ENCODE results near the gene TRAFD1. TPM values are rescaled to one million over a fixed set of nuclear protein-coding genes. Genes with fewer than 3 reads are reported as not detected.

Gene TRAFD1
- total and polyA plus RNA-seq, 9 of the 15 experiments (the other 6 are each of a cell fraction or from before 2014, with no cell fraction given), result 41.3 to 85.5 (median 54.5) TPM

DNA sequence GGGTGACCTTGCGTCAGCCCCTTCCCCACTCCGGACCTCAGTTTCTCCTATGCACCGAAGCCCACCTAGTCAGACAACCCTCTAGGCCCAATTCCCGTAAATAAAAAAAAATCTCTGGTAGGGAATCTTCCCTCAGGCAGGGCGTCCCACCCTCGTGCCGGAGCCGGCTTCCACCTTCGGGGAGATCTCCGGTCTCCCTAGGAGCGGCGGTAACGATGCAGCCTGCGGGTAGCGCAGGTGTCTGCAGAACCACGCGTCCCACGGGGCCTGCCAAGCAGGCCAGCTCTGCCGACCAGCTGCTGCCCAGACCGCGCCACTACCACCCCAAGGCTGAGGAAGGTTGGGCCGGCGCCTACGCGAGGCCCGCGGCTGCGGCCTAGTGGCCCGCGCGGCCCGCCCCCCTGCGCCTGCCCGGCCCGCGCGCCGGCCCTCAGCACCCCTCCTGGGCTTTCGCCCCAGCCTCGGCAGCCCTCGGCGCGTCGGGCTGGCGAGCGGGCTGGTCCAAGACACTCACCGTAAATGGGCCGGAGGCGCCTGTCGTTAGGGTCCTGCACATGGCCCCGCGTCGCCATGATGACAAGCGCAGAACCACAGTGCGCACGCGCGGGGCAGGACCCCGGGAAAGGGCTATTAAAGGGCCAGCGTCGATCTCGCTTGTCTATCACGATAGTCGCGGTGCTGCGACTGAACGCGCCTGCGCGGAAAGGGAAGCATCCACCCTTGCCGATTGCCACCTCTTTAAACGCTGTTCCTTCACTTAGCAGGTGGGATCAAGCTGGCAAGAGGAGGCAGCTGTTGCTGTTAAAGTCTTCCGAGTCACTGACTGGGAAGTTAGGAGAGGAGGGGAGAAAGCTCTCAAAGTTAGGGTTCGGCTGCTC, 16.9 kb upstream of the TRAFD1 start, which contains the start of gene NAA25 (continued):
- TF ChIP-seq, protein P1, sequence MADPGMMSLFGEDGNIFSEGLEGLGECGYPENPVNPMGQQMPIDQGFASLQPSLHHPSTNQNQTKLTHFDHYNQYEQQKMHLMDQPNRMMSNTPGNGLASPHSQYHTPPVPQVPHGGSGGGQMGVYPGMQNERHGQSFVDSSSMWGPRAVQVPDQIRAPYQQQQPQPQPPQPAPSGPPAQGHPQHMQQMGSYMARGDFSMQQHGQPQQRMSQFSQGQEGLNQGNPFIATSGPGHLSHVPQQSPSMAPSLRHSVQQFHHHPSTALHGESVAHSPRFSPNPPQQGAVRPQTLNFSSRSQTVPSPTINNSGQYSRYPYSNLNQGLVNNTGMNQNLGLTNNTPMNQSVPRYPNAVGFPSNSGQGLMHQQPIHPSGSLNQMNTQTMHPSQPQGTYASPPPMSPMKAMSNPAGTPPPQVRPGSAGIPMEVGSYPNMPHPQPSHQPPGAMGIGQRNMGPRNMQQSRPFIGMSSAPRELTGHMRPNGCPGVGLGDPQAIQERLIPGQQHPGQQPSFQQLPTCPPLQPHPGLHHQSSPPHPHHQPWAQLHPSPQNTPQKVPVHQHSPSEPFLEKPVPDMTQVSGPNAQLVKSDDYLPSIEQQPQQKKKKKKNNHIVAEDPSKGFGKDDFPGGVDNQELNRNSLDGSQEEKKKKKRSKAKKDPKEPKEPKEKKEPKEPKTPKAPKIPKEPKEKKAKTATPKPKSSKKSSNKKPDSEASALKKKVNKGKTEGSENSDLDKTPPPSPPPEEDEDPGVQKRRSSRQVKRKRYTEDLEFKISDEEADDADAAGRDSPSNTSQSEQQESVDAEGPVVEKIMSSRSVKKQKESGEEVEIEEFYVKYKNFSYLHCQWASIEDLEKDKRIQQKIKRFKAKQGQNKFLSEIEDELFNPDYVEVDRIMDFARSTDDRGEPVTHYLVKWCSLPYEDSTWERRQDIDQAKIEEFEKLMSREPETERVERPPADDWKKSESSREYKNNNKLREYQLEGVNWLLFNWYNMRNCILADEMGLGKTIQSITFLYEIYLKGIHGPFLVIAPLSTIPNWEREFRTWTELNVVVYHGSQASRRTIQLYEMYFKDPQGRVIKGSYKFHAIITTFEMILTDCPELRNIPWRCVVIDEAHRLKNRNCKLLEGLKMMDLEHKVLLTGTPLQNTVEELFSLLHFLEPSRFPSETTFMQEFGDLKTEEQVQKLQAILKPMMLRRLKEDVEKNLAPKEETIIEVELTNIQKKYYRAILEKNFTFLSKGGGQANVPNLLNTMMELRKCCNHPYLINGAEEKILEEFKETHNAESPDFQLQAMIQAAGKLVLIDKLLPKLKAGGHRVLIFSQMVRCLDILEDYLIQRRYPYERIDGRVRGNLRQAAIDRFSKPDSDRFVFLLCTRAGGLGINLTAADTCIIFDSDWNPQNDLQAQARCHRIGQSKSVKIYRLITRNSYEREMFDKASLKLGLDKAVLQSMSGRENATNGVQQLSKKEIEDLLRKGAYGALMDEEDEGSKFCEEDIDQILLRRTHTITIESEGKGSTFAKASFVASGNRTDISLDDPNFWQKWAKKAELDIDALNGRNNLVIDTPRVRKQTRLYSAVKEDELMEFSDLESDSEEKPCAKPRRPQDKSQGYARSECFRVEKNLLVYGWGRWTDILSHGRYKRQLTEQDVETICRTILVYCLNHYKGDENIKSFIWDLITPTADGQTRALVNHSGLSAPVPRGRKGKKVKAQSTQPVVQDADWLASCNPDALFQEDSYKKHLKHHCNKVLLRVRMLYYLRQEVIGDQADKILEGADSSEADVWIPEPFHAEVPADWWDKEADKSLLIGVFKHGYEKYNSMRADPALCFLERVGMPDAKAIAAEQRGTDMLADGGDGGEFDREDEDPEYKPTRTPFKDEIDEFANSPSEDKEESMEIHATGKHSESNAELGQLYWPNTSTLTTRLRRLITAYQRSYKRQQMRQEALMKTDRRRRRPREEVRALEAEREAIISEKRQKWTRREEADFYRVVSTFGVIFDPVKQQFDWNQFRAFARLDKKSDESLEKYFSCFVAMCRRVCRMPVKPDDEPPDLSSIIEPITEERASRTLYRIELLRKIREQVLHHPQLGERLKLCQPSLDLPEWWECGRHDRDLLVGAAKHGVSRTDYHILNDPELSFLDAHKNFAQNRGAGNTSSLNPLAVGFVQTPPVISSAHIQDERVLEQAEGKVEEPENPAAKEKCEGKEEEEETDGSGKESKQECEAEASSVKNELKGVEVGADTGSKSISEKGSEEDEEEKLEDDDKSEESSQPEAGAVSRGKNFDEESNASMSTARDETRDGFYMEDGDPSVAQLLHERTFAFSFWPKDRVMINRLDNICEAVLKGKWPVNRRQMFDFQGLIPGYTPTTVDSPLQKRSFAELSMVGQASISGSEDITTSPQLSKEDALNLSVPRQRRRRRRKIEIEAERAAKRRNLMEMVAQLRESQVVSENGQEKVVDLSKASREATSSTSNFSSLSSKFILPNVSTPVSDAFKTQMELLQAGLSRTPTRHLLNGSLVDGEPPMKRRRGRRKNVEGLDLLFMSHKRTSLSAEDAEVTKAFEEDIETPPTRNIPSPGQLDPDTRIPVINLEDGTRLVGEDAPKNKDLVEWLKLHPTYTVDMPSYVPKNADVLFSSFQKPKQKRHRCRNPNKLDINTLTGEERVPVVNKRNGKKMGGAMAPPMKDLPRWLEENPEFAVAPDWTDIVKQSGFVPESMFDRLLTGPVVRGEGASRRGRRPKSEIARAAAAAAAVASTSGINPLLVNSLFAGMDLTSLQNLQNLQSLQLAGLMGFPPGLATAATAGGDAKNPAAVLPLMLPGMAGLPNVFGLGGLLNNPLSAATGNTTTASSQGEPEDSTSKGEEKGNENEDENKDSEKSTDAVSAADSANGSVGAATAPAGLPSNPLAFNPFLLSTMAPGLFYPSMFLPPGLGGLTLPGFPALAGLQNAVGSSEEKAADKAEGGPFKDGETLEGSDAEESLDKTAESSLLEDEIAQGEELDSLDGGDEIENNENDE (IDR thresholded peaks at IDR 0.05; ENCODE audit: low read depth, low read length), result no peak
- TF ChIP-seq SMARCC2 (IDR thresholded peaks at IDR 0.05; ENCODE audit: low read depth) (no peak), TFAM (CRISPR knock-in tag; conservative IDR thresholded peaks at IDR 0.05) (no peak), ILK (tag; IDR thresholded peaks at IDR 0.05; ENCODE audit: borderline replicate concordance, low read depth) (no peak), SREBF1 (IDR thresholded peaks at IDR 0.05; ENCODE audit: borderline replicate concordance, low read depth, low read length) (no peak), RUNX1 (IDR thresholded peaks at IDR 0.05; ENCODE audit: low read depth) (no peak), CBX1 (IDR thresholded peaks at IDR 0.05; ENCODE audit: low read depth) (no peak), NCOA1 (IDR thresholded peaks at IDR 0.05; ENCODE audit: low read depth) (no peak; the same call in 1 of the 2 replicates), MIER1 (IDR thresholded peaks at IDR 0.05; ENCODE audit: low read depth) (no peak), POLR2AphosphoS5 (IDR thresholded peaks at IDR 0.05; ENCODE audit: control insufficient read depth, insufficient read depth, low read depth, low read length) (peak; percentile 58)
- TF ChIP-seq, protein P2, sequence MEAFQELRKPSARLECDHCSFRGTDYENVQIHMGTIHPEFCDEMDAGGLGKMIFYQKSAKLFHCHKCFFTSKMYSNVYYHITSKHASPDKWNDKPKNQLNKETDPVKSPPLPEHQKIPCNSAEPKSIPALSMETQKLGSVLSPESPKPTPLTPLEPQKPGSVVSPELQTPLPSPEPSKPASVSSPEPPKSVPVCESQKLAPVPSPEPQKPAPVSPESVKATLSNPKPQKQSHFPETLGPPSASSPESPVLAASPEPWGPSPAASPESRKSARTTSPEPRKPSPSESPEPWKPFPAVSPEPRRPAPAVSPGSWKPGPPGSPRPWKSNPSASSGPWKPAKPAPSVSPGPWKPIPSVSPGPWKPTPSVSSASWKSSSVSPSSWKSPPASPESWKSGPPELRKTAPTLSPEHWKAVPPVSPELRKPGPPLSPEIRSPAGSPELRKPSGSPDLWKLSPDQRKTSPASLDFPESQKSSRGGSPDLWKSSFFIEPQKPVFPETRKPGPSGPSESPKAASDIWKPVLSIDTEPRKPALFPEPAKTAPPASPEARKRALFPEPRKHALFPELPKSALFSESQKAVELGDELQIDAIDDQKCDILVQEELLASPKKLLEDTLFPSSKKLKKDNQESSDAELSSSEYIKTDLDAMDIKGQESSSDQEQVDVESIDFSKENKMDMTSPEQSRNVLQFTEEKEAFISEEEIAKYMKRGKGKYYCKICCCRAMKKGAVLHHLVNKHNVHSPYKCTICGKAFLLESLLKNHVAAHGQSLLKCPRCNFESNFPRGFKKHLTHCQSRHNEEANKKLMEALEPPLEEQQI (IDR thresholded peaks at IDR 0.05), result no peak
- TF ChIP-seq, protein P3, sequence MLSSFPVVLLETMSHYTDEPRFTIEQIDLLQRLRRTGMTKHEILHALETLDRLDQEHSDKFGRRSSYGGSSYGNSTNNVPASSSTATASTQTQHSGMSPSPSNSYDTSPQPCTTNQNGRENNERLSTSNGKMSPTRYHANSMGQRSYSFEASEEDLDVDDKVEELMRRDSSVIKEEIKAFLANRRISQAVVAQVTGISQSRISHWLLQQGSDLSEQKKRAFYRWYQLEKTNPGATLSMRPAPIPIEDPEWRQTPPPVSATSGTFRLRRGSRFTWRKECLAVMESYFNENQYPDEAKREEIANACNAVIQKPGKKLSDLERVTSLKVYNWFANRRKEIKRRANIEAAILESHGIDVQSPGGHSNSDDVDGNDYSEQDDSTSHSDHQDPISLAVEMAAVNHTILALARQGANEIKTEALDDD (IDR thresholded peaks at IDR 0.05), result peak; percentile 28; the same call in 1 of the 2 replicates
